Retina (tissue), 1 donor: ENCODE results near the gene MYH3.

Experiments
- DNase-seq: peaks from one replicate; pipeline ENCODE4 v3.0.0-alpha.2; 2016

The MYH3 gene

GRCh38 chr17:10612957-10613744 is 44.0 kb downstream of the MYH3 start:
- no peak for DNase-seq

- DNase-seq: no peak
Measured at GRCh38 chr17:10610884-10611283, 46.2 kb downstream of the MYH3 start.

DNA sequence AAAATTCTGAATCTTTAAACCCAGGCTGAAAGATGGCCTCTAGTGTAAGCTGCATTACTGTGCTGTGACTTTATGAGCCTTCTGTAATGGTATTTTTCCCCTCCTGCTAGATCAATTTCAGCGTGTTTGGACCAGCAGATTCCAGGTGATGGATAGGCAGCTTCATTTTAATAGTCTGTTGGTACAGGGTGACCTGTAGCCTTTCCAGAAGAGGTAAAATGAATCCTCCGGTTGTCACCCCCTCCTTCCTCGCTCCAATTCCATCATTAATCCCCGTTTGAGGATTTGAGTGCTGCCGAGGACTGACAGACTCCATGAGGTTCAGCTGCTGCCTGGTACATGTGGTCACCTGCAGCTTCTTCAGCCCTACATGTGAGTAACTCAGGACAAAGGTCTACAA is 48.9 kb downstream of the MYH3 start:
- no peak for DNase-seq

GRCh38 chr17:10606110-10606509 is 51.0 kb downstream of the MYH3 start:
- DNase-seq: no peak

- DNase-seq: no peak
Measured at GRCh38 chr17:10605221-10605783, 51.8 kb downstream of the MYH3 start.

DNA sequence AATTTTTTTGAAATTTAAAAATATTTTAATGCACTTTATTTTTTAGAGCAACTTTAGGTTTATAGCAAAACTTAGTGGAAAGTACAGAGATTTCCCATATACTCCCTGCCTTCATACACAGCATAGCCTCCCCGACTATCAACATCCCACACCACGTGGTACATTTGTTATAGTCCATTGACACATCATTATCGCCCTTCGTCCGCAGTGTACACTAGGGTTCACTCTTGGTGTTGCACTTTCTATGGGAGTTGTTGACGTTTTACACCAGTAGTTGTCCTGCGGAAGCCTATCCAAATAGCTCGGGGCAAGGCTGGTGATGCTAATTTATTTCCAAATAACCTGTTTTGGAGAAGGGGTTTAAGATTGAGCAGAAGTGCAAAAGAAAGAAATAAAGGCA is 52.6 kb downstream of the MYH3 start:
- DNase-seq: no peak

- no peak for DNase-seq
Measured at GRCh38 chr17:10603931-10604330, 53.2 kb downstream of the MYH3 start.

GRCh38 chr17:10600571-10600970 is 56.5 kb downstream of the MYH3 start:
- DNase-seq: no peak

GRCh38 chr17:10598621-10599020 is 58.5 kb downstream of the MYH3 start:
- no peak for DNase-seq

DNA sequence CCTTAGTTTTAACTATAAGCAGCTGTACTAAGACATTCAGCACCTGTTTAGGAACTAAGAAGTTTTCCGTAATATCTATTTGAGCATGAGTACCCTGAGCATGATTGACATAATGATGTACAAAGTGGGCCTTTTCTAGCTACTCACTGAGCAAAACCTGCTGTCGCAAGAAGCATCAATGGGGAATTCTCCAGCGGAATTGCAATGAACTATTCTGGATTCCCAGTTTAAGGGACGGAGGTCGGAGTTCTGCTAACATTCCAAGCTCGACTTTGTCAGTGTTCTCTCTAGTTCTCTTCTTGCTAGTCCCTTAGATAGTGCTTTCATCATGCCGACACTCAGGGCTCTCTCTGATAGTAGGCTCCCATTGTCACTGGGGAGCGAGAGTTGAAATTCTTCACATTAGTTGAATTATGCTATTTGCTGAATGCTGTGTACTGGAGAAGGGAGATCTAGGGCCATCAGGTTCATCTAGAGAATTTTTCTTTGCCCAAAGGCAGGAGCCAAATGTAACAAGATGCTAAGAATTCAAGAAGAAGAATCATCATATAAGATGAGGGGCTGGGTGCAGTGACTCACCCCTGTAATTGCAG is 67.5 kb downstream of the MYH3 start:
- DNase-seq: no peak

- no peak for DNase-seq
Measured at GRCh38 chr17:10585529-10585928, 71.6 kb downstream of the MYH3 start.

- no peak for DNase-seq
Measured at GRCh38 chr17:10583834-10584233, 73.3 kb downstream of the MYH3 start.

DNA sequence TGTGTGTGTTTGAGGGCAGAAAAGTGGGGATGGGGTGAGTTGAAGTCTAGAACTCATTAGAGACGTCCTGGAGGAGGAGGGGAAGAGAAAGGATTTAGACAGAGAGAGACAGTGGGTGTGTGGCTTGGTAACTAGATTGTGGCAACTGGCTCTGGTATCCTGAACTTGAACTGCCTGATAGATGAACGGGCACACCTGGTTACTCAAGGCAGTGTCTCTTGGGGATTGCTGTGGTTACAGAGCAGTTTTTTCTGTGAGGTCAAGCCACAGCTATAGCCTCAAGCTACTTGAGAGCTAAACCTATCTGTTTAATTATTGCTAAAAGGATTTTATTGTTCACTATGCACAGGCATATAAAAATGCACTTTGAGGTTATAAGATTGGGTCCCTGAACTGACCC is 77.8 kb downstream of the MYH3 start:
- DNase-seq: no peak
